GM04504 (cell line): ENCODE results near the gene C10orf67.
"Not testable (repeated sequence)": the region's sequence is repeated elsewhere in the genome, so short reads cannot be mapped to it uniquely, and the experiment has no call there.

Source experiments
- DNase-seq: peaks from one replicate; pipeline ENCODE4 v3.0.0-alpha.2; 2012; ENCODE audit warnings: low read depth

C10orf67 gene

DNA sequence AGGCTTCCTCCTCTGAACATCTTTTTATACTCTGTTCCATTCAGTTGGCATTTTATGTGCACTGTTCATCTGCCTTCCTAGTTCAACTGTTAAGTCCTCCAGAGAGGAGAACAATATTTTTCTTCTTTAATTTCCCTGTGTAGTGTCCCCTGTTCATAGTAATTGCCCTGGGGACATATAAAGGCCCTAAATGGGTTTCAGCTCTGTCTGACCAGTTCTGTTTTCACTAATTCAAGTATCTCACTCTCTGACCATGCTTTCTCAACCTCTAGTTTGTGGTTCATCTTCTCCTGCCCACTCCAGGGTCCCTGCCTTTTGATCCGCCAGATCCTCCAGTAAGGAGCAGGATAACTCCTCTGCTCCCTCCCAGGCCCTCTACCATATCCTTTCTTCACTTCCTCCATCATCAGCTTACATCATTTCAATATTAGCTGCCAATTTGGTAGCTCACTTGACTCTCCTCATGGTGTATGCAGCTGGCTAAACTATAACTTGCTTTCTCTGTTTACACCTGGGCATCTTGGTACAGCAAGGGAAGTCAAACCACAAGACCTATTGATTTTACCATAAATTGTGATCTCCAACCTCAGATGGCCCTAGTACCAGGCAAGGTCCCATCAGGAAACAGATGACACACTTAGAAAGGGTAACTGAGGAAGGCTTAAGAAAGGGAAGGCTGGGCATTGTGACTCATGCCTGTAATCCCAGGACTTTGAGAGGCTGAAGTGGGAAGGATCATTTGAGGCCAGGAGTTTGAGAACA, 17.7 kb upstream of the C10orf67 start:
- DNase-seq: no peak

DNA sequence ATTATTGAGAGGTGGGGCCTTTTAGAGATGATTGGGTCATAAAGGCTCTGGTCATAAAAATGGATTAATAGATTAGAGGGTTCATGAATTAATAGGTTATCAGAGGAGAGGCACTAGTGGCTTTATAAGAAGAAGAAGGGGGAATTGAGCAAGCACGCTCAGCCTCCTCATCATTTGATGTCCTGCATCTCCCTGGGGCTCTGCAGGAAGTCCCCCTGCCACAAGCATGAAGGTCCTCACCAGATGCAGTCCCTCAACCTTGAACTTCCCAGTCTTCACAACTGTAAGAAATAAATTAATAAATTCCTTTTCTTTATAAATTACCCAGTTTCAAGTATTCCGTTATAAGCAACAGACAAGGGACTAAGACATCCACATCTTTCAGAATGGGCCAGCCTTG, 17.1 kb upstream of the C10orf67 start:
- no peak for DNase-seq

DNA sequence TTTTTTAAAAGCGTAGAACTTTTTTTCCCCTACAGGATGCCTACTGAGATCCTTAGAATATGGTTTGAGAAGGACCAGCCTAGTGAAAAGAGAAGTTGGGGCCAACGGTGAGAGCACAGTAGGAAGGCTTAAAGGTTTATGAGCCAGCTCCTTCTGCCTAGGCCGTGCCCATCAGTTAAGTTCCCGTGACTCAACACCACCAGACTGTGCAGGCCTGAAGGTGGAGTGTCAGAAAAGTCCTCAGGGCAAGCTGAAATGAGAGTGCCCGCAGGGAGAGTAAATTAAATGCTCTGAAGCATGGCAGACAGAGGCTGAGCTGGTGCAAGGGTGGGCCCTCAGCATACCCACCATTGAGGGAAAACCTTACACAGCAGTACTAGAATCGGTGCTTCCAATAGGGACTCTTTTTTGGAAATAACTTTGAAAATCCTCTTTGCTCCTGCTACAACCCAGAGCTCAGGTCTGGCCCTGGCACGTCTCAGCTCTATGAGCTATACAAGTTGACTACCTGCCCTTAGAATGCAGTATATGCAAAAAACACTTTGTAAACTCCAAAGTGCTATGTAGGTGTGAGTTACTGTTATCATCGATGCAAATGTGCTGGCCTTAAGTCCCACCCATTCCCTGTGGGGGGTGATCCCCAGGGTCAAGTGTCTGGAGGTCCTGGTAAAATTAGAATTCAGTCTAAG, 15.2 kb upstream of the C10orf67 start:
- DNase-seq: no peak

DNA sequence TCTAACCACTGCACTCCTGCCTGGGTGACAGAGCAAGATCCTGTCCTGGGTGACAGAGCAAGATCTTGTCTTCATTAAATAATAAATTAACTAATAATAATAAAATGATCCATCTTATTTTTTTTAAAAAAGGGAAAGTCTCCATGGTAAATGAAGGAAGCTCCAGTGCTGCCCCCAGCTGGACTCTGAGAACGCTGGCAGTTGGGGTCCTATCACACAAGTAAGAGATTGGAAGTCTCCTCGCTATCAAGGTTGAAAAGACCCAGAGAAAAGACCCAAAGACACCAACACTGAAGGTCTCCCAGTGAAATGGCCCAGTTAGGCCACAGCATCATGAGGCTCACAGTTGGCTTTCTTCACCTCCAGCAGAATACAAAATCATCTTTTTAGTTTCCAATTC, 13.8 kb upstream of the C10orf67 start:
- DNase-seq: no peak

DNA sequence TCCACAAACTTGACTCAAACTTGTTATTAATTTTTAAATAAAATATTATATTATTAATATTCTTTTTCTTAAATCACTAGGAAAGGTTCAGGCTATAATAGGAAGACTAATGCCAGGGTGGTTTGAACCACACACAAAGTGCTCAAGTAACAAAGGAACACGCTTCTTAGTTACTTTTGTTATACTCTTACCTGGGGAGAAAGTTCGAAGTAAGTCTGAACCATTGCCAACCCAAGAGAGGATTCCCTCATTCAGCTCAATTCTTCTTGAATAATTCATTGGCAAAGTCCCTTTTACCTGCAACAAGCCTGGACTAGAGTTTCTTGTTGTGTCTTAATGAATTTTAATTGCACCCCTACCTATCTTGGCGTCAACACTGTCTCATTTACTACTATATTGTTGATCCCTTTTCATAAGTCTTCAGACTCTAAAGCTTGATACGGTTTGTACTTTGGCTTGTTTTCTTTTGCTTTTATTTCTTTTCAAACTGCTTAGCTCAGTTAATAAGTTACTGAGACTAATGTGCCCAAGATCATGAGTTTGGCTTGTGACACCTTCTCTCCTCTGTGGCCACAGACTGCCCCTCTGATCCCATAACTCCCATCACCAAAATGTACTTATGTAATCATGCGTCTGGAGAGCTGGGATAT, 10.2 kb upstream of the C10orf67 start:
- no peak for DNase-seq

DNA sequence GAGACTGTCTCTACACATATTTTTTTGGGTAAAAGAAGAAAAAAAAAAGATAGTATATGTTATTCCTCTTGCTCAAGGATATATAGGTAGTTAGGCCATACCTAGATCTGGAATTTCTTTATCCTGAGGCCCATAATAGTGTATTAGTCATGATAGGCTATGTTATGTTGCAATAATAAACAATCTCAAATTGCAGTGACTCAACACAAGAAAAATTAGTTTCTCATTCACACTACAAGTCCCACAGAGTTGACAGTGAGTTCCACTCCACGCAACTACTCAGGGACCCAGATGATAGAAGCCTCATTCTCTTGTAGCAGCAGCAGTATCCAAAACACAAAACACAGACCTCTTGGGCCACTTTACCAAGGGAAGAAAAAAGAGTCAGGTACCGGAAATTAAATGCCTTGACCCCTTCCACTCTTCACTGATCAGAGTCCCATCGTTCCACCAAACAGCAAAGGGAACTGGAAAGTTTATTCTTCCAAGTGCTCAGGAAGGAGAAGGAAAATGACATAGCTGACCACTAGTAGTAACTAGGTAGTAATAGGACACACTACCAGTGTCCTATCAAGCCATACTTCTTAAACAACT, 7.4 kb upstream of the C10orf67 start:
- peak; percentile 20 for DNase-seq

DNA sequence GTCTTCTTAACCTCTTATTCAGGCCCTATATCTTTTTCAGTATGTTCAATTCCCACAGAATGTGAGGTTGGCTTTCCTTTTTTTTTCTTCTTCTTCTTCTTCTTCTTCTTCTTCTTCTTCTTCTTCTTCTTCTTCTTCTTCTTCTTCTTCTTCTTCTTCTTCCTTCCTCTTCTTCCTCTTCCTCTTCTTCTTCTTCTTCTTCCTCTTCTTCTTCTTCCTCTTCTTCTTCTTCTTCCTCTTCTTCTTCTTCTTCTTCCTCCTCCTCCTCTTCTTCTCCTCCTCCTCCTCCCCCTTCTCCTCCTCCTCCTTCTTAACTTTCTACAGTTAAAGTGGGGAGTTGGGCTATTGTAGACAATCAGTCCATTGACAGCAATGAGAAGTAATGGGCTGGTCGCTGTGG, 6.1 kb upstream of the C10orf67 start:
- DNase-seq: not testable (repeated sequence)

DNA sequence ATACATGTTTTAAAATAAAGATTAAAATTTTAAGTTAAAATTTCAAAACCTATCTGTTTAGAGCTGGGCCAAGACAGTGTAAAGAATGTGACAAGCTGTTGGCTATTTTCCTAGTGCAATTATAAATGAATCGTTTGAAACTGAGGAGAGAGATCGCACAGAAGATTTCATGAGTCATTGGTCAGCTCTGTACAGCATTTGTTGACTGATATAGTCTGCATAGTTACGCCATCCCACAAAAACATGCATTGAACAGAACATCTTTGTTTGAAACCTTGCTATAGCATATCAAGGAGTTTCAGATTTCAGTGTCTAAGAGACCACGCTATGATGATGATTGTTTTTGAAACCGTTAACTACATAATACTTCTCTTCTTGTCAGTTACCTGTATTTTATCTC, 1.3 kb upstream of the C10orf67 start:
- DNase-seq: peak; percentile 37

DNA sequence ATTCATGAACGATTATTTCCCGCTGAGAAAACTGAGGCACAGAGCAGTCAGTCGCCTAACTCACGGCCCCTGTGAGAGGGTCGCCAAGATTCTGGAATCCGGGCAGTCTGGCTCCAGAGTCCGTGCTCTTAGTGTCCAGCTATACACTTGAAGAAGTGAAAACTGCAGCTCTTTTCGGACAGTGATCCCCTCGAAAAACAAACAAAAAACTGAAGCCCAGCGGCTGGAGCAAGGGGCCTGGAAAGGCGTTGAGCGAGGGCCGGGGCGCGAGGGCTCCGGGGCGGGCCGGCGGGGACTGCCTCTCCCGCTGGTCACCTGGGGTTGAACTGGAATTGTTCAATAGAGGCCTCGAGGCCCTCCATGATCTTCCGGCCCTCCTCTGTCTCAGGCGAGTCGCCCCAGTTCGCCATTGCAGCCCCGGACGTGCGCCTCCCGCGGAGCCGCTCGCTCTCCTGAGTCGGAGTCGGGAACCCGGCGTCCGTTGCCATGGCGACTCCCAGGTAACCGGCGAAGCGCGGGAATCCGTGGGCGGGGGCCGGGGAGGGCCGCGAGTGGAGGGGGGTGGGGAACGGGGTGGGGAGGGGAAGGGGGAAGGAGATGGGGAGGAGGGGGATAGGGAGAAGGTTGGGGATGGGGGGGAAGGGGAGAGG, 881 bp downstream of the C10orf67 start:
- no peak for DNase-seq

DNA sequence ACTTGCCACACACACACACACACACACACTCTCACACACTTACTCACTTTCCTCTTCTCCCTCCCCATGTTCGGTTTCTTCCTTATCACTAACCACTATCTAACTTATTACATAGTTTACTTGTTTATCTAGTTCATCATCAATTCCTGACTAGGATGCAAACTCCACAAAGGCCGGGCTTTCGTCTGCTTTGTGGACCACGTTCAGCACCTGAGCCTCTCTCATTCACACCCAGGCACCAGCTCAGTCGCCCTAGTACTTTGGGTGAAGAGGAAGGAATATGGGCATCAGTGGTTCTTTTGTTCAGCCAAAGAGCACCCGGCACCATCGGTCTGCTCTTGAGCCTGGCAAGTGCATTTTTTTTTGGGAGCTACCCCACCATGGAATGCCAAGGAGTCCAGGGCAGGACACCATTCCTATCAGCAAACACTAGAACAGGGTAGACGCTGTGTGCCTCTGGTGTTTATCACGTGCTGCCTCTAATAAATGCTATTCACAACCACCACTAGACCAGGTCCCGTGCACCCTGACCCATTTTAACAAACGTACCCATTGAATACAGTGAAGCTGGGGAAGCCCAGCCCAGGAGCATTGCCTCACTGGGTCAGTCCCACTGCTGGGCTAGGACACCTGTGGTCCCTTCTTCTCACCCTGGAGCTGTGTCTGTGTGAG, 2.2 kb downstream of the C10orf67 start:
- DNase-seq: no peak

DNA sequence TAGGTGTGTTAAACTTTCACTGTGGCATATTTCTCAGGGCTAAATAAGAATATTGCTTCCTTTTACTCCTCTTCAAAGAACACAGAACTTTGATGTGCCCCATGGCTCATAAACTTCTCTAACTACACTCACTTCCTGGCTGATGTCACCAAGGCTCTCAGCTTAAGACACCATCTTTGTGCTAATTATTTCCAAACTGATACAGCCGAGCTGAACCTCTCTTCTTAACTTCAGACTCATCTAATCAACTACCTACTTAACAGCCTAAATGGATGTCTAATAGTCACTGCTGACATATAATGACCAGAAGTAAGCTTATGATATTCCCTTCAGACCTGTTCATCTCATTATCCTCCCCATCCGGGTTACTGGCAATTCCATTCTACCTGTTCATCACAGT, 3.6 kb downstream of the C10orf67 start:
- DNase-seq: no peak

DNA sequence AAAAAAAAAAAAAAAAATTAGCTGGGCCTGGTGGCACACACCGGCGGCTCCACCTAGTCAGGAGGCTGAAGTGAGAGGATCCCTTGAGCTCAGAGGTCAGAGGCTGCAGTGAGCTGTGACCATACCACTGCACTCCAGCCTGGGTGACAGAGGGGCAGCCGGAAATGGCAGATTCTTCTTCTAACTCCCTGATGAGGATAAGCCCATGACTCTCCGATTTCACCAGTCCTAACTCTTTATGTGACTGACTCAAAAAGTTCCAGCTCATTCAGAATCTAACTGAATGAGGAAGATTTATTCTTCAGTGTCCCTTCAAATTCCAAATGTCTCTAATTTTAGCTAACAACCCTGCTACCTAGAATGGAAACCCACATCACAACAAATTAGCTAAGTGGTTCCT, 4.2 kb downstream of the C10orf67 start:
- no peak for DNase-seq

DNA sequence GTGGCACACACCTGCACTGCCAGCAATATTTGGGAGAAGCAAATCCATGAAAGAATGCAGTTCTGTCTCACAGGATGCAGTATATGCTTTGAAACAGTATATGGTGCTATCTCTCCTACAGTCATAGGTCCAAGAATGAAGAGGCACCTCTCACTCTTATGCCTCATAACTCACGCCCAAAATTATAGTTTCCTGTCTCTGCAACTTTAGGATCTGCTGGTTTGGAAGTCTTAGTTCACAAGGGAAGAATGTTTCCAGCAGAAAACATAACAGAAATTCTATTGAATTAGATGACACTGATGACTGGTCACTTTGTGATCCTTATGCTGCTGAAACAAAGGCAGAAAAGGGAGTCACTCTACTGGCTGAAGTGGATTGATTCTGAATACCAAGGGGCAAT, 5.7 kb downstream of the C10orf67 start:
- no peak for DNase-seq

DNA sequence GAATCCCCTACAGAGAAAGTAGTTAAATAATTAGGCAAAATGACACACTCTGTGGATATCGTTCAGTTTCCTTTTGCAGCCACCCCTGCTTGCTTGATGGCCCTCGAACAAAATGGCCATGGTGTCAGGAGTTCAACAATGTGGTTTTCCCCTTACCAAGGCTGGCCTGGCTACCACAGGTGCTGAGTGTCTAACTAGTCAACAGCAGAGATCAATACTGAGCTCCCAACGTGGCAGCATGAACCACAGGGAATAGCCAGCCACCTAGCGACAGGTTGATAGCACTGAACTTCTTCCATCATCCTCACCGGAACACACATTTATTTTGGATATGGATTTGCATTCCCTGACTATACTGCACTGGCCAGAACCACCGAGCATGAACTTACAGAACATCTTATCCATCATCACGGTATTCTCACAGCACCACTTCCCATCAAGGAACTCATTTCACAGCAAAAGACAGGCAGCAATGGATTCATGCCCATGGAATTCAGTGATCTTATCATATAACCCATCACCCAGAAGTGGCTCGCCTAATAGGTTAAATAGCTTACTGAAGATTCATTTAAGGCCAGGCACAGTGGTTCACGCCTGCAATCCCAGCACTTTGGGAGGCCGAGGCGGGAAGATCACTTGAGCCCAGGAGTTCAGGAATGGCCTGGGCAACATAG, 6.3 kb downstream of the C10orf67 start:
- no peak for DNase-seq

DNA sequence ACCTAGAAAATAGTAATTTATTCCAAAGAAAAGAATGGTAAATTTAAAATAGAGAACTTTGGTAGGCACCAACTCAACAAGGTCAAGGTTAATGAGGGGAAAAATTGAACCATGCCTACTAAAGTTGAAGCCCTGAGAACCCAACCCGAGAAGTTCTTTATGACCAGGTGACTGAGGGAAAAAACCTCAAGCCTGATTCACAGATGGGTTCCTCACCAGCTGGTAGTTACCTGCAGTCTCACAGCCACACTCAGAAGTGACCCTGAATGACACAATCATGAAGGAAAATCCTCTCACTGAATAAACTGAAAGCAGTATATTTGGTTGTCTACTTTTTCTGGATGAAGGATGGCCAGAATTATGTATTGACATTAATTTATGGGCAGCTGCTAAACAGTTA, 7.0 kb downstream of the C10orf67 start:
- DNase-seq: no peak

DNA sequence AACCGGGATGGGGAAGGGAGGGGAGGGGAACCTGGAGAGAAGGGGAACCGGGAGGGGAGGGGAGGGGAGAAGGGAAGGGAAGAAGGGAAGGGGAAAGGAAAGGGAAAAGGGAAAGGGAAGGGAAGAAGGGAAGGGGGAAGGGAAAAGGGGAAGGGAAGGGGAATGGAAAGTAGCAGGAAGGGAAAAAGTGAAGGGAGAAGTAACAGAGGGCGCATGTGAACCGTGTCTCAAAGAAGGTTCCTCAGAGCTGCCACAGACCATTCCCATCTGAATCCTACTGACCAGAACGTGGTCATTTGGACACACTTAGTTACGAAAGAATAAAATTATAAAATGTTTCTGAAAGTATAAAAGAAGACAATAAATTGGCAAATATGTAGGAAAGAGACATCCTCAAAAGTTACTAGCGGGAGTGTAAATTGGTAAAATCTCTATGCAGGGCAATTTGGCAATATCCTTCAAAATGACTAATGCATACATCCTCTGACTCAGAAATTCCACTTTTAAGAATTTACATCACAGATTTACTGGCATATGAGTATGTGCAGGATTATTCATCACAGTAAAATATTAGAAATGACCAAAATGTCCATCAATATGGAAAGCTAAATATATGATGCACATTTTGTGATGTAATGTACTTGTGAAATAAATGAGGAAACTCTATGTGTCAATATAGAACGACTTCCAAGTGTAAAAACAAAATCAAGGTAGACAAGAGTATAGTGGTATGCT, 12.9 kb downstream of the C10orf67 start:
- DNase-seq: peak; percentile 10

DNA sequence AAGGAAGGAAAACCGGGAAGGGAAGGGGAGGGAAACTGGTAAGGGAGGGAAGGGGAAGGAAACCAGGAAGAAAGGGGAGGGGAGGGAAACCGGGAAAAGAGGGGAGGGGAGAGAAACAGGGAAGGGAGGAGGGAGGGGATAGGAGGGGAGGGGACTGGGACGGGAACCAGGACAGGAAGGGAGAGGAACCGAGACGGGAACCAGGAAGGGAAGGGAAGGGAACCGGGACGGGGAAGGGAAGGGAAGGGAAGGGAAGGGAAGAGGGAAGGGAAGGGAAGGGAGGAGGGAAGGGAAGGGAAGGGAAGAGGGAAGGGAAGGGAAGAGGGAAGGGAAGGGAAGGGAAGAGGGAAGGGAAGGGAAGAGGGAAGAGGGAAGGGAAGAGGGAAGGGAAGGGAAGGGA, 13.6 kb downstream of the C10orf67 start:
- no peak for DNase-seq

DNA sequence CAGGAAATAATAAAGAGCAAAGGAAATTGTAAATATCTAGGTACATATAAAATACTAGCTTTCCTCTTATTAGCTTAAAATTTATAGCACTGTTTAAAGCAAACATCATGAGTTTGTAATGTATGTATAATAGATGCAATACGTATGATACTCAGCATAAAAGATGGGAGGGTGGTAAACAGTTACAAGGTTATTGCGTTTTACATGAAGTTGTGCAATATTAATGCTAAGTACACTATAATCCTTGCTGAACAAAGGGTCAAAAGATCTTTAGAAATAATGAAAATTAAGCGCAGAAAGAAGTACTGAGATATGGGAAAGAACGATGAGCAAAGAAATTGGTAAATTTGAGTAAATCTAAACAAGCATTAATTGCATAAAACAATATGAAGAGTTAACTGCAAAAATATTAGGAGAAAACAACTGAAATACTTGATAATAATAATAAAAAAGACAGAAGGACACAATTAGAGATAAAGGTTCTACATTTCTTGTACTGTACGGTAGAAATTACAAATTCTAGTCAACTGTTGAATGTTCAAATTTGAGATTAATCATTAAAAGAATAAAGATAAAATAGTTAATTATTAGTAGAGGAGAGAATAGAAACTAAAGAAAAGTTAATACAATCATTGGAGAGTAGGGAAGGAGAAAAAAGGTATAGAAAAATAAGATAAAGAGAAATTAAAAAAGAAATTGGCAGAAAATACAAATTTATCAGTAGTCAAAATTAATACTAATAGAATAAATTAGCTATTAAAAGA, 17.9 kb downstream of the C10orf67 start:
- no peak for DNase-seq

DNA sequence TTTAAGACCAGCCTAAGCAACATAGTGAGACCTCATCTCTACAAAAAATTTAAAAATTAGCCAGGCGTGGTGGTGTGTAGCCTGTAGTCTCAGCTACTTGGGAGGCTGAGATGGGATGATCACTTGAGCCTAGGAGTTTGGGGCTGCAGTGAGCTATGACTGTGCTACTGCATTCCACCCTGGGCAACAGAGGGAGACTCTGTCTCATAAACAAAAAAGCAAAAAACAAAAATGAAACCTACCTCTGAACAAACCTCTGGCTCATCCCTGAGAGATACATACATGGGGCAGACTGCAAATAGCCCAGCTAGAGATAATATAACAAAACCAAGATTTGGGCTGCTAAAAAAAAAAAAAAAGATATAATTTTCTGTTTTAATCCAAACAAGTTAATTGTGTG, 19.5 kb downstream of the C10orf67 start:
- no peak for DNase-seq

DNA sequence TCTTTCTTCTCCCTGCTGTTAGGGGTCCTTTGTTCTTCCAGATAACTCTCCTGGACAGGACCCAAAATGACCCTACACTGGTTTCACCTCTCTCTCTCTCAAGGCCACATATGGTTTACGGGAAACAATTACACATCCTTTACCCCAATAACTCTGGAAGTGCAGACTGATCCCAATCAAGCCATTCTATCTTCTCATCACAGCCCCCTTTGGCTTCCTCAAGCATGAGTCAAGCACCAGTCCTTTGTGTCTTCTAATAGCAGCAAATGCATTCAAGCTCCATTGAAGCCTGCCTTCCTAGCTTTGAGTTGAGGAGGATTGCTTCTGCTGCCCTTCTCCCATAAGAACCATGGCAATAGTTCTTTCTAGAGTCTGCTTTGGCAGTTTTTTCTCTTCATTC, 20.2 kb downstream of the C10orf67 start:
- DNase-seq: no peak
